ENCODE data around the gene GUCY1A1. TPM values are rescaled to one million over a fixed set of nuclear protein-coding genes. Genes with fewer than 3 reads are reported as not detected.

GUCY1A1 gene
- total RNA-seq, 1 experiment from 2014 or later, result not detected

GRCh38 chr4:155734065-155734464 is 67.4 kb downstream of the GUCY1A1 start:
- no peak overlapping the region for H2AFZ ChIP-seq (ENCODE audit: low read depth, low read length, poor library complexity, severe bottlenecking)
- H3K79me2 ChIP-seq (ENCODE audit: insufficient read depth, low read length), result no peaks in the 10 kb centered on the region
- H3K4me1 ChIP-seq (ENCODE audit: control insufficient read depth in 1 of 2, insufficient read depth in 2 of 2, low read length in 2 of 2), result no peaks in the 10 kb centered on the region
- intact Hi-C loops (cut with micrococcal nuclease), result no loop called here
- H3K27ac ChIP-seq (ENCODE audit: low read depth, low read length), result no peak overlapping the region
- H4K20me1 ChIP-seq (ENCODE audit: insufficient read depth), result no peaks in the 10 kb centered on the region
- BruUV-seq (replicated peaks), result no TSS peak
- no peak overlapping the region for H3K4me2 ChIP-seq (ENCODE audit: low read length)
- no peaks in the 10 kb centered on the region for H3K27me3 ChIP-seq (ENCODE audit: insufficient read depth, low read length)
- H3K4me3 ChIP-seq (replicated peaks in 1 of 2; ENCODE audit: low read depth in 1 of 2, low read length in 2 of 2), result no peak overlapping the region
- ChIA-PET CTCF (no interaction called here), RAD21 (ENCODE audit: low non-redundant PET in 1 of 2, low total read pairs in 2 of 2, uncharacterized antibody in 2 of 2, unreplicated experiment in 2 of 2) (no interaction called here), POLR2A (no interaction called here)
- no peaks in the 10 kb centered on the region for H3K9me2 ChIP-seq (ENCODE audit: insufficient read depth)
- DNase-seq (ENCODE audit: low read depth, low spot score) (no peak), ATAC-seq (no peak)
- H3K36me3 ChIP-seq (ENCODE audit: control insufficient read depth in 1 of 2, insufficient read depth in 2 of 2, low read length in 2 of 2), result no peaks in the 10 kb centered on the region
- no peak overlapping the region for H3K9ac ChIP-seq (ENCODE audit: low read length)
- no peak for TF ChIP-seq EZH2phosphoT487 (IDR thresholded peaks at IDR 0.05; ENCODE audit: borderline replicate concordance)
- no peak for TF ChIP-seq CTCF (IDR thresholded peaks at IDR 0.05 in 2 of 3, conservative IDR thresholded peaks at IDR 0.05 in 1 of 3; ENCODE audit: borderline replicate concordance in 1 of 3, insufficient read depth in 1 of 3, low read depth in 2 of 3, low read length in 2 of 3)
- no peak for TF ChIP-seq YY1 (IDR thresholded peaks at IDR 0.05; ENCODE audit: extremely low read depth, insufficient replicate concordance, low read depth, low read length)
- TF ChIP-seq SIN3A (IDR thresholded peaks at IDR 0.05; ENCODE audit: low read depth), result no peak
- TF ChIP-seq ATF3 (IDR thresholded peaks at IDR 0.05), result no peak
- no peak for TF ChIP-seq SP1 (IDR thresholded peaks at IDR 0.05; ENCODE audit: low read depth)
- no peak for TF ChIP-seq ELF1 (IDR thresholded peaks at IDR 0.05; ENCODE audit: borderline replicate concordance, low read depth)
- TF ChIP-seq TCF7L2 (IDR thresholded peaks at IDR 0.05; ENCODE audit: borderline replicate concordance, extremely low read depth, insufficient read depth, insufficient read length), result no peak
- no peak for TF ChIP-seq ZBTB33 (IDR thresholded peaks at IDR 0.05; ENCODE audit: extremely low read depth, insufficient replicate concordance, low read length)
- TF ChIP-seq POLR2AphosphoS5 (IDR thresholded peaks at IDR 0.05; ENCODE audit: low read depth, low read length), result no peak
- no peak for TF ChIP-seq ZNF274 (IDR thresholded peaks at IDR 0.05; ENCODE audit: low read depth, low read length)
- no peak for TF ChIP-seq RAD21 (IDR thresholded peaks at IDR 0.05; ENCODE audit: low read depth)
- no peak for TF ChIP-seq POLR2A (IDR thresholded peaks at IDR 0.05; ENCODE audit: borderline replicate concordance, extremely low read depth, insufficient read depth, insufficient read length)
- no peaks in the 10 kb centered on the region for H3K9me3 ChIP-seq (ENCODE audit: control insufficient read depth in 1 of 2, insufficient read depth in 1 of 2, low read depth in 1 of 2, low read length in 2 of 2)

Data from HCT116 (cell line).